Measurements from ENCODE around the gene CFAP210.

The CFAP210 gene, protein sequence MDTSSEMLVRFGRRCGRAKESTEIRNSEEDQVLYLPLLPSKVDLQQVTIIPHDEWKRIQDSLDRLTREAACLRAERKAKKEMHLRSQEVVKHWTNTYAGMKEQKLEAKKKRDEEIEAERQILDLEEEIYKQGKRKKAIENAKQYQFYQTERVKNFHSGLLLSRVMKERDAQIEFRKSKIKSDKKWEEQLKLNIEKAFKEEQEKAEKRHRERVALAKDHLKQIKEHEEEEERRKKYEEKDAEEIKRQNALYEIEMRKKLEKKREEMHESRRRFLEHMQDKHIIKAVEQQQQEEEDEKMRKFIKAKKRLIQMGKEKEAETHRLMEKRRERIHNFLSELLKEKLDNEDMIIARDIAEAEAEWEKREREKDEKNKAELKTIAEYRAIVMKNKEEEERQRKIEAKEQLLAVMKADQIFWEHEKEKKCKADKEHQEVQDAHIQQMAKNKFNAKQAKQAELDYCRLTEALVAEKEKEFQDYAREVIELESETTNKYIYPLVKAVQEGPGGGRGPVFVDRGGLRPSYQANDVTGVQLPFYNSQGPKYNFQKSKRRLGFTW

DNA sequence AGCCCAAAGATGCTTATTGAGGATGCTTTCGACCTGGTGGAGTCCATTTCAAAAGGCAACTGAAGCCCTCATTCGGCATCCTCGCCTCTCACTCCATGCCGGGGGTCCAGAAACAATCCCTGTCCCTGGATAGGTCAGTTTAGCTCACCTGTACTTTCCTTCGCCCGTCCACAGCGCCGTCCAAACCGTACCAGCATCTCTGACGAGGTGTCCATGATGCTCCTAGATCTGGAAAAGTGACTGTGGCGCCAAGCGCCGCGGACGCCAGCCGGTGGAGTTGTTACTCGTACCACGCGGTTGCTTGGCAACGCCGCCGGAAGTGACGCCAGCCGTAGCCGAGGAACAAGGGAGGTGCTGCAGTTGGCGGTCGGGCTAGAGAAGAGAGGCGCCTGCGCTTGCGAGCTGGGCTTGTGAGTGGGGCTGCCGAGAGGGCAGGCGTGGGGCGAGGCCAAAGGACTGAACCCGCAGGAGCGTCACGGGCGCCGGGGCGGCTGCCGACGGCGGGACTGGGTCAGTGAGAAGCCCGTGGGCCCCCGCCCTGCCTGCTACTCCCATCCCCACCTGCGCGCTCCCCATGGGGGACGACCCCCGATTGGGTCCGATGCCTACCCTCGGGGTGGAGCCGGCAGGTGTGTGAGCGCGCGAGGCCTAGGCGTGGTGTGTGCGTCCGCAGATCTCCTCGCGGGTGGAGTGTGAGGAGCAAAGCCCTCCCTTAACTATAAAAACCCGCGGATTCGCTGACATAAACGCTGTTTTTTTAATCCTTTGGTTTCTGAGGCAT is at the start of gene CFAP210, which contains the start of gene PHOSPHO2:
TSS of gene CFAP210 (minus strand) at position 293 of the 781 bp plus-strand sequence. CDS start at position 215, 78 bp downstream.
TSS of gene PHOSPHO2 (plus strand) at position 357 of the 781 bp plus-strand sequence. CDS start 6,503 bp downstream, outside the sequence.
- DNase-seq, result peak; percentile 99

DNA sequence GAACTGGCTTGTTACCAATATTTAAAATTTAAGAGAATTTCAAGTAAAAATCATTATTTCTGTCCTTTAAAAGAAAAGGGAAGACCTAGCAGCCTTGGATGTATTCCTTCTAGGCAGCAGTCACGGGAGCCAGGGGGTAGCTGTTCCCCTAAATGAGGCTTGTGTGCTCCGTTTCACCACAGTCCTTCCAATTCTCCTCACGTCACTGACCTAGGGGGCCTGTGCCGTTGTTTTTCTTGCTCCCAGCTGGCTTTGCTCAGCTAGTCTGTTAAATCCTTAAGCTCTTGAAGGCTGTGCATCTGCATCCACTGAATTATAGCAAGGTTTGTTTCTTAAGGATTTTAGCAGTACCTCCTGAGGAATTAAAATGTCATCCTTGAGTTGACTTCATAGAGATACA is 49.3 kb upstream of the CFAP210 start:
- no peak for DNase-seq

DNA sequence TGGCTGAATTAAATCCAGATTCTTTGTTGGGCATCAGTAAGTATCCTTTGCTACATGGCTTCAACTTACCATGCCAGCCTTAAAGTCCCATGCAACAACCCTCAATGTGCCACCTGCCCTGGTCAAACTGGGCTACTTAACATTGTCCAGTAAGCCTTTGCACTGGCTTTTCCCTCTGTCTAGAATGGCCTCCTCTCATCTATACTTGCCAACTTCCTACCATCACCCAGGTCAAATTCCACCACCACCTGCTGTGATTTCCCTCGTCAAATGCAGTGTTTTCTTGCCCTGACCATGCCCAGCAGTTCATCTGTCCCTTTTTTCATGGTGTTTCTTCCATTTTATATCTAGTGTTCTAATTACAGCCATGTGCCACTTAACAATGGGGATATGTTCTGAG is 45.1 kb upstream of the CFAP210 start:
- no peak for DNase-seq

DNA sequence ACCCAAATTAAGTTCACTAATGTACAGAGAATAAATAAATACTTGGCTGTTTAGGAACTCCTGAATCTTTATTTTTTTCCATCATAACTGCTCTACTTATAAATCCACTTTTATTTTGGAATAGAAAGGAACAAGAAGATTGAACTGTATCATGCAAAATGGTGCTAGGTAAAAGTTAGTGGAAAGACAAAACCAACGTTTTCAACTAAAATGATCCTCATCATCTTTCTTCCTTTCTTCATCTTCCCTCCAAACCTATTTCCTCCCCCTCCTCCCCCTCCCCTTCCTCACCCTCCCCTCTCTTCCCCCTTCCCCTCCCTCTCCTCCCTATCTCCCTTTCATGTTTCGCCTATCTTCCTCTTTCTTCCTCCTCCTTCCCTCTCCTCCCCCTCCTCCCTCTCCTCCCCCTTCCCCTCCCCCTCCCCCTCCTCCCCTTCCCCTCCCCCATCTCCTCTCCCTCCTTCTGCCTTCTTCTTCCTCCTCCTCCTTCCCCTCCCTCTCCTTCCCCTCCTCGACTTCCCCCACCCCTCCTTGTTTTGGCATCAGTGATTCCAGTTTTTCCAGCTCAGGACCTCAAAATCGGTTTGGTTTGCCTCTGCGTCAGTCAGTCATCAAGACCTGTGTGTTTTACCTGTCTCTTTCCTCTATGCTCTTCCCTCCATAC is 44.5 kb upstream of the CFAP210 start:
- no peak for DNase-seq

DNA sequence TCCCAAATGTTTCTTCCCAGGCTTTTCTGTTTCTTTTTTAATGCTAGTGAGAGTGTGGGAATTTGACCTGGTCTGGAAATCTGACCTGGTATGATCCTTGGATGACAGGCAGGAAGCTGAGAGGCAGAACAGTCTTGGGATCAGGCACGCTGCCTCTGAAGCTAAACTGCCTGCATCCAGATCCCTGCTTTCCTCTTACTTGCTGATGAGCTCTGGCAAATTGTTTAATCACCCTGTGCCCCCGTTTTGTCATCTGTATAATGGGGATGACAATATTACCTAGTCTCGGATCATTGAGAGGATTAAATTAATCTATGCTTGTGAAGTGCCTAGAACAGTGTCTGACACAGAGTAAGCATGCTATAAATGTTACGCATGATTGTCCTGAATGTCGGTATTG is 42.7 kb upstream of the CFAP210 start:
- no peak for DNase-seq

DNA sequence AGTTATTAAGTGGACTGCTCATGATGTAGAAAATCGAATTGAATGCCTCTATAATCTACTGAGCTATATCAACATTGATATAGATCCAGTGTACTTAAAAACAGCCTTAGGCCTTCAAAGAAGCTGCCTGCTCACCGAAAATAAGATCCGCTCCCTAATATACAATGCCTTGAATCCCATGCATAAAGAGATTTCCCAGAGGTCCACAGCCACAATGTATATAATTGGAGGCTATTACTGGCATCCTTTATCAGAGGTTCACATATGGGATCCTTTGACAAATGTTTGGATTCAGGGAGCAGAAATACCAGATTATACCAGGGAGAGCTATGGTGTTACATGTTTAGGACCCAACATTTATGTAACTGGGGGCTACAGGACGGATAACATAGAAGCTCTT is 41.4 kb upstream of the CFAP210 start:
- DNase-seq, result no peak

DNA sequence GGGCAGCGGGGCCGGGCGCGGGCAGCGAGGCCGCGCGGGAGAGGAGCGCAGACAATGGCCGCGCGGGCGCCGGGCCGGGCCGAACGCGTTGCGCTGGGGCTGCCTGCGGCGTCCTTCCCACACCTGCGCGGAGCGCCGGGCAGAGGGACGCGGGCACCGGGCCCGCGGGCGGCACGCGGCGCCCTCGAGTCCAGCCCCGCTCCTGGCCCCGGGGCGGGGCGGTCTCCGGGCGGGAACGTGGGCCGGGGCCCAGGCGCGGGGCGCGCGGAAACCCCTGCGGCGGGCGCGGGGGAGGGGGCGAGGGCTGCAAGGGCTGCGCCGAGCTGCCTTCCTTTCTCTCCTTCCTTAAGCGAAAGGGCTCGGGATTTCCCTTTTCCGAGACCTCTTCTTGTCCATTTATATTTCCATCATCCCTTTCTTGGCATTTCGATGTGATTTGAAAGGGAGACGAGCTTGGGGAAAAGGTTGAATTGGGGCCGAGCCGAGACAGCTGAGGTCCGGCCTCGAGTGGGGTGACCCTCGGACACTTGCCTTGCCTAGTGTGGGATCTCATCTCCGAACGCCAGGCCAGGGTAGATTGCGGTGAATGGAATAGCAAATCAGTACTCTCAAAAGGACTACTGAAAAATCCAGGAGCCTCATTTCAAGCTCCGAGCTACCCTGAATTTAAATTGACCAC is 40.1 kb upstream of the CFAP210 start:
- no peak for DNase-seq

DNA sequence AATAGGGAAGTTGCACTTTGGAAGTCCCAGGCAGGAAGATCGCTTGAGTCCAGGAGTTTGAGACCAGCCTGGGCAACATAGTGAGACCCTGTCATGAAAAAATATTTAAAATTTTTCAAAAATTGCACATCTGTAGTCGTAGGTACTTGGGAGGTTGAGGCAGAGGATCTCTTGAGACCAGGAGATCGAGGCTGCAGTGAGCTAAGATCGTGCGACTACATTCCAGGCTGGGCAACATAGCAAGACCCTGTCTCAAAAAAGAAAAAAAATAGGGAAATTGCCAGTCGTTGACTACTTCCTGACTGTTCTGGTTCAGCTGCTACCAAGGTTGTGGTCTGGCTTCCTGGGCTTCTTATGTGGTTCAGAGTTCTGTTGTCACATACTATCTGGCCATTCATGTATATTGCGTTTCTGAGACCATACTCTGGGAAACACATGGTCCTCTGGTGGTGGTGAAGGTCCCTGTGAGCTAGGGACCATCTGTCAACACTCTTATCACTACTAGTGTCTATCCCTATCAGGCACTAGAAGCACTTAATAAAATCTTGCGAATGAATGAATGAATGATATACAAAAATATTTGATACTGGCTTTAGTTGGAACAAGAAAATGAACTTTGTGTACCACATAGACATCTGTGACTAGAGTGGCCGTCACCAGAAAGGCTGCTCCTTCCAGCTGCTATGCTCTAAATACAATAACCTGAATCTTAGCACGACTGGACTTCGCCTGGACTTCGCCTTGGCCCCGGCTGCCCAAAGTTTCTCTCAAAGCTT is 38.6 kb upstream of the CFAP210 start:
- DNase-seq, result no peak

DNA sequence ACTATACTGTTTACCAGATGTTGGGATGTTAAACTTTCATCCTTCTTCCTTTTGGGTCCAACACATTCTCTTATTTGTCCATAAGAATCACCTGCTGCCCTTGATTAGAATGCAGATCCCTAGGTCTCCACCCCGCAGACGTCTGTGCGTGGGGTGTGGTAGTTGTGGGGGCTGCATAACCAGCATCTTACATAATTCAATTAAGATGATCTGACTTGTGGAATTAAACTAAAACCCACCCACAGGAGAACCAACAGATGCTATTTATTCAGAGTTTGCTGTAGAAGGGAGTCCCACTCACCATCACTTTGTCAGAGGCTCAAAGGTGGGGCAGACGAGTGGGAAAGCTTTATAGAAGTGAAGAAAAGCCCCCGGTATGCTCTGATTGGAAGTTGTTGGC is 37.9 kb upstream of the CFAP210 start:
- DNase-seq, result no peak

DNA sequence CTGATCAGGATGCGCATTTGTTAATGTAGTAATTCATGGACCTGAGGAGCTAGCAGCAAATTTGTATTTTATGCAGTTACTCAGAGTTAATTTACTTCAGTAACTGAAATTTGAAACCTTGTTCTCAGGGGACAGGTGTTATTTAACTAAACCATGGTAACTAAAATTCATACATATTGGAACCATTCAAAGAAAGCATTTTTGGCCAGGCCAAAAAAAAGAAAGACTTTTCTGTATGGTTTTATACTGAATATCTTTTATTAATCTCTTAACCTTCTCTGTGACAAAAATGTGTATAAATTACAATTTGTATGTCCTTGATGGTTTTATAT is 35.0 kb upstream of the CFAP210 start:
- no peak for DNase-seq

DNA sequence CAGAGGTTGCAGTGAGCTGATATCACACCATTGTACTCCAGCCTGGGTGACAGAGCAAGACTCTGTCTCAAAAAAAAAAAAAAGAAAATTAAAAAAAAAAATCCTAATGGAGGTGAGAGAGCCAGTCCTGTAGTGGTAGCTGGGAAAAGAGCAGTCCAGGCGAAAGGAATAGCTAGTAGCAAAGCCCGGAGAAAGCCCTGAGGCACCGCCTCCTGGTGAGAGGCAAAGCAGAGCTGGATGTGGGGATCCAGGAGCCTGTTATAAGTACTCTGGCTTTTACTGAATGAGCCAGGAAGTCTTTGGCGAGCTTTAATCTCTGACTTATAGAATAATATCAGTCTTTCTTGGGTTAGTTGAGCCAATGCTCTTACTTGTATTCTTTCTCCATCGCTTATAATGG is 32.9 kb upstream of the CFAP210 start:
- no peak for DNase-seq

DNA sequence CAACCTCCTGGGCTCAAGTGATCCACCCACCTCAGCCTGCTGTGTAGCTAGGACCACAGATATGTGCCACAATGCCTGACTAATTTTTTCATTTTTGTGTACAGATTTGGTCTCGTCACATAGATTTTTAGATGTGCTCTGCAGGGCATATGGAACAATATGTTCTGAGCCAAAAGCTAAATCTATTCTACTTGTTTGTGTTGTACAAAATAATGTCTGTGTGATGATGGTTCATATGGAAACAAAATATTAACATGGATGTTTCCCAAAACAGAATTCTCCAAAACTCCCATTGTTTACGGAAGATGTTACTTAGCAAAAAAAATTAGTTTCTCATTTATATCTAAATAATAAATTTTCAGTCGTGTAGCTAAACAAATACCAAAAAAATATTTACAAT is 26.8 kb upstream of the CFAP210 start:
- no peak for DNase-seq

DNA sequence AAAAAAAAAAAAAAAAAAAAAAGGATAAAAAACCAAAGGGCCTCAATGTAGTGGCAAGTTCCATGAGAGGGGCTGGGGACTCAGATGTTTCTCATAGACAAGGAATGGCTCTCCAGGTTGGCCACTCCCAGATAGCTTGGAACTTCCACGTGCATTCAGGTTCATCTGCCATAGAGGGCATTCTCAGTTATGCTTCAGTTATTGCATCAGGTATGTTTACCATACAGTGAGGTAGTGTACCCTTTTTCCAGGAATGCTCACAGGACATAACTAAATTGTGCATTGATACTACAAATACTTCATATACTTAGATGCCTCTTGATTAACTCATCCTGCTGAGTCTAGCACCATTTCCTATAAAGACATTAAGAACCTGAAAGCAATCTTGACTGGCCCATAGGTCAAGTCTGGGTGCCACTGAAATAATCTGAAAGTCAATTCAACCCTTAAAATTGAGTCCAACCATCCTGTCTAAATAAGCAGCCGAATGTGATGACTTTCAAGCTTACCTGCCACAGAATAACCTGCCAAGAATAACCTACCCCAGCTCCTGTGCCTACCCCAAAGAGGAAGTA is 24.8 kb upstream of the CFAP210 start:
- DNase-seq, result no peak

DNA sequence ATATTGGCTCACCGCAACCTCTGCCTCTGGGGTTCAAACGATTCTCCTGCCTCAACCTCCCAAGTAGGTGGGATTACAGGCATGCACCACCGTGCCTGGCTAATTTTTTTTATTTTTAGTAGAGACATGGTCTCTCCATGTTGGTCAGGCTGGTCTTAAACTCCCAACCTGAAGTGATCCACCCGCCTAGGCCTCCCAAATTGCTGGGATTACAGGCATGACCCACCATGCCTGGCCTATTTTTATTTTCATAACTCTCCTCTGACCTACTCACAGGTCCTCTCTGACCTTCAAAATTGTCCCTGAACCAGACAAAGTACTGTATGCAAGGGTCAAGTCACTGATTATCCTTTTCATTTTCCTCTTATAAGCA is 23.5 kb upstream of the CFAP210 start:
- no peak for DNase-seq

DNA sequence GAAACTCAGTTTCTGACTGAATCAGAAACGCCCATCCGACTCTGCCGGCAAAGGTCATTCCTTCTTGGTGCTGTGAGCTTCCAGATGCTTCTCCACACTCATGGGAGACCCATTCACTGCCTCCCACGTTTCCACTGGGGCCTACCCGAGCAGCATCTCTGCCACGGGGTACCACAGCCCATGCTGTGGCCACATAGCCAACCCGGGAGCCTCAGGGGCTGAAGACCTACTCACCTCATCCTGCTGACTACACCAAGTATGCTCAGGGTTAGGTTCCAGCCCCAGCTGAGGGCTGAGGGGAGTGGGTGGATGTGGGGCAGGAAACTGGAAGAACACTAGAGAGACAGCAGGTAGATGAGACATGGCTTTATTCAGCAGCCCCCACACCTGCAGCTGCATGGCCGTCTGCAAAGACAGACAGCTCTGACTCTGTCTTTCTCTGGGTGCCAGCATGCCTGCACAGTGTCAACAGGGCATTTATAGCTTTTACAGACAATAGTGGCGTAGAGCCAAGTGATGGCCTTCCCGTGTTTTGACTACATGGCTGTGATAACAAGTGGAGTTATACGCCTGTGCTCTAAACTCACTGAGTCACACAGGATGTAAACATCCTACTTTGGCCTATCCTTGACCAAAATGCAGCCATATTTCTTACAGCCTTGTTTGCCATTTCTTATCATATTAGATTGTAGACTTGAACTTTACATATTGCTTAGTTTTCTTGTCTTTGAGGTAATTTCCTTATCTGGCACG is 22.9 kb upstream of the CFAP210 start:
- no peak for DNase-seq

DNA sequence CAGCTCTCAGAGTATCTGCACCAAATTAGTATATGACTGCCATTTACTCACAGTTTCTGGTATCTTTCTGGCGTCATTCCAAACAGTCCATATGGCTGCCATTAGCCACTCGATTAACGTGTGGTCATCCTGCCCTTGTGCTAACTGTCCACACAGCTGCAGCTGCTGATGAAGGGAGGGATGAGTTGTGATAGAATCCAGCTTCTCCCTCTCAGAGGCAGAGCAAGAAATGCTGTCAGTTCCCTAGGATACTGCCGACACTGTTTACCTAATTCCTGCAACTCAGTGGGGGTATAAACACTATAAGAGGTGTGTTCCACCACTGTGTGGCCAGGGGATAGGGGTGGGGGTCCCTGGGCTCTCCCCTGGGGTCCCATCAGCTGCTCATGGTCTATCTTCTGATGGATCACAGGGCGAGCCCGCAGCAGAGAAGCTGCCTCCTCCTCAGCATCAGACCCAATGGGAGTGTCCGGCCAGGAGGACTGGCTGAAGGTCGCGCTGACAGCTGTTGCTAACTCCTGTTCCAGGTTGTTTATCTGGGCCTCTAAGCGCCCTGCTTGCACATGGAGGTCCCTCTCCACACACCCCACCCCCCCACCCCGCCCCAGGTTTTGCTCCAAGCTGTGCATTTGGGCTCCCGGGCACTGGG is 22.2 kb upstream of the CFAP210 start:
- DNase-seq, result no peak

DNA sequence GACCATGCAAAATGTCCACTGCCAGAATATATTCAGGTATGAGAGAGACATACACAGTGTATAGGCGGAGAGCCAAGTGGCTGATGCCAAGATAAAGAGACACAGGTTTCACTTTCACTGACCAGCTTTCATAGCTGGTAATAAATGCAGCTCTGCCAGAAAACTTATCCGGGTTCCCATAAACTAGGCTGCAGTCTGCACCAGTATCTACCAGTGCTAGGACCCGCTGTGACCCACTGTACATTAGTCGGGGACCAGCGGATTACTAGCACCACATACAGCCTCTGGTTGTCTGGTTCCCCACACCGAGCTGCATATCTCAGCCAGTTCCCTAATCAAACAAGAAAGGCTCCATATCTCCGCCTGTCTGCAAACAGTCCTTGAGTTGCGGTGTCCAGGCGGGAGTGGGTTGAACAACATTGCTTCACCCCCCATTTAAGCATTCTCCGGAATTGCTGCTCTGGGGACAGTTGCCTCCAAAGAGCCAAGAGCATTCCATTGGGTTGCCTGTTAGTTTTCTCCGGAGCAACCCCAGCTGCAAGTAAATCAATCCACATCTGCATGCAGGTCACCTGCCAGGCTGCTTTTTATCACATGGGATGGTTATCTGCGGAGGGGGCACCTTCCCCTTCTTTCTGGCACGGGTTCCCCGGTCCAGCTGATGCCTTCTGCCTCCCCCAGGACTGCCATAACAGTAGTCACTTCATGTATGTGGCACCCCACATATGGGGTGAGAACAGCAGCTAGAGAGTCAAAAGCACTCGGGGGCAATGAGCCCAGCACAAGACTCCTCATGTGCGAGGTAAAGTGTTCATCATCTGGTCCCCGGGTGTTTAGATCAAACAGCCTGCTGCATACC is 21.4 kb upstream of the CFAP210 start:
- no peak for DNase-seq

DNA sequence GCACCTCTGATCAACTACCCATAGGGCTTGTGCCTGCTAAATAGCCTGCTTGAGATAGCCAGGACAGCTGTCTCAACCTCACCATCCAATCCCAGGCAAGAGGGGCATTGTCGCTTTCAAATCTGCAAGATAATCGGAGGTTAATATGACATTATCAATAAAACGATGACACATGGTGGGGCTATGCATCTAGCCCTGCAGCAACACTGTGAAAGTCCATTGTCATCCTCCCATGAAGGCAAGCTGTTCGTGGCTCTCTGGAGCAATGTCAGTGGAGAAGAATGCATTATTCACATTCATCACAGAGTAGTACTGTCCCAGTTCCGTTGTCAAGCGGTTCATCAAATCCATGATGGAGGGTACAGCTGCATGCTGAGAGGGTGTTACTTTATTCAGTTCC is 20.5 kb upstream of the CFAP210 start:
- no peak for DNase-seq

DNA sequence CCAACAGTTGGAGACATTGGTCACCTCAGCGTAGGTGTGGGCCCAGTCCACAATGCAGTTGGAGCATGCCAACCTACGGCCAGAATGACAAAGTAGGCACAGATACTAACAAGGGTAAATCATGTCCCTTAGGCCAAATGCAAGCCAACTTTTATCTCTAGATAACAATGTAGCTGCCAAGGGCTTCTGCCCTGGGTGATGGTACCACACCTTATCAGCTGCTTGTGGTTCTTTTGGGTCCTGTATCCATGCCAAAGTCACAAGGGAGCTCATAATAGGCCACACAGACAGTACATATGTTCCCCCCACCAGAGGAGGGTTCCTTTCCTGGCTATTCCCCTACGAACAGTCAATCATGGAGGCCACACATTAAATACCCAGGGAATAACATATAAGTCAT is 19.1 kb upstream of the CFAP210 start:
- no peak for DNase-seq

Data from CD4-positive, alpha-beta T cell treated with Interleukin-15 for 1 hour (primary cell).